H1 (cell line): Measurements from ENCODE around the gene DHRS4.
"Not testable (repeated sequence)": the region's sequence is repeated elsewhere in the genome, so short reads cannot be mapped to it uniquely, and the experiment has no call there.

Experiments used
- CEBPB ChIP-seq: IDR thresholded peaks from 2 replicates; pipeline ENCODE4 v1.6.1; 2012; ENCODE audit warnings: low read depth, low read length
- POLR2A ChIP-seq, 2 experiments: IDR thresholded peaks; 1 replicate in 1 of 2; 2 replicates in 1 of 2; pipeline ENCODE4 v1.6.1; 2011; ENCODE audit warnings: low read depth in 2 of 2, low read length in 2 of 2, mild to moderate bottlenecking in 2 of 2; ENCODE audit errors: control extremely low read depth in 1 of 2
- POLR2AphosphoS5 ChIP-seq: IDR thresholded peaks from 2 replicates; pipeline ENCODE4 v1.6.1; 2011; ENCODE audit warnings: low read depth, low read length
- ZNF274 ChIP-seq: IDR thresholded peaks from 2 replicates; pipeline ENCODE4 v1.7.0; 2012; ENCODE audit warnings: low read length, borderline replicate concordance; ENCODE audit errors: extremely low read depth

DNA sequence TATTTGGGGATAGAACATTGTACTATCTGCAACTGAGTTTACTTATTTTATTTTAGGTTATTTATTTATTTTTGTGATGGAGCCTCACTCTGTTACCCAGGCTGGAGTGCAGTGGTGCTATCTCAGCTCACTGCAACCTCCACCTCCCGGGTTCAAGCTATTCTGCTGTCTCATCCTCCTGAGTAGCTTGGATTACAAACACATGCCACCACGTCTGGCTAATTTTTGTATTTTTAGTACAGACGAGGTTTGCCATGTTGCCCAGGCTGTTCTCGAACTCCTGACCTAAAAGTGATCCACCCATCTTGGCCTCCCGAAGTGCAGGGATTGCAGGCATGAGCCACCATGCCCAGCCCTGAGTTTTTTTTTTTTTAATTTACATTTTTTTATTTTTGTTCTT lies 46.1 kb downstream of the DHRS4 start:
- not testable (repeated sequence) for TF ChIP-seq POLR2A (IDR thresholded peaks at IDR 0.05; ENCODE audit: control extremely low read depth in 1 of 2, low read depth in 2 of 2, low read length in 2 of 2); POLR2AphosphoS5; ZNF274; CEBPB
